ENCODE data around the gene TDO2. TPM values are rescaled to one million over a fixed set of nuclear protein-coding genes. Genes with fewer than 3 reads are reported as not detected.

TDO2 gene
- total RNA-seq, 2 donors from 2014 or later = not detected

- Histone ChIP-seq H3K27me3 (ENCODE audit: control insufficient read depth, insufficient read depth, low read length, poor library complexity, severe bottlenecking) (no peaks in the 10 kb centered on the region), H3K4me1 (ENCODE audit: control insufficient read depth, insufficient read depth, low read length) (no peaks in the 10 kb centered on the region), H3K27ac (ENCODE audit: low read depth, low read length) (no peak overlapping the region), H3K36me3 (ENCODE audit: control insufficient read depth, insufficient read depth, low read length) (no peaks in the 10 kb centered on the region), H3K4me3 (ENCODE audit: low read length) (no peak overlapping the region), H3K9me3 (ENCODE audit: control insufficient read depth, low read length) (no peaks in the 10 kb centered on the region), H3K9ac (ENCODE audit: extremely low read depth, low read length, poor library complexity, severe bottlenecking) (no peak overlapping the region)
- H3K27ac Mint-ChIP-seq = no peak overlapping the region
- no peaks in the 10 kb centered on the region for H3K9me3 Mint-ChIP-seq
- H3K4me3 Mint-ChIP-seq = no peak overlapping the region
- TF ChIP-seq, protein P1, sequence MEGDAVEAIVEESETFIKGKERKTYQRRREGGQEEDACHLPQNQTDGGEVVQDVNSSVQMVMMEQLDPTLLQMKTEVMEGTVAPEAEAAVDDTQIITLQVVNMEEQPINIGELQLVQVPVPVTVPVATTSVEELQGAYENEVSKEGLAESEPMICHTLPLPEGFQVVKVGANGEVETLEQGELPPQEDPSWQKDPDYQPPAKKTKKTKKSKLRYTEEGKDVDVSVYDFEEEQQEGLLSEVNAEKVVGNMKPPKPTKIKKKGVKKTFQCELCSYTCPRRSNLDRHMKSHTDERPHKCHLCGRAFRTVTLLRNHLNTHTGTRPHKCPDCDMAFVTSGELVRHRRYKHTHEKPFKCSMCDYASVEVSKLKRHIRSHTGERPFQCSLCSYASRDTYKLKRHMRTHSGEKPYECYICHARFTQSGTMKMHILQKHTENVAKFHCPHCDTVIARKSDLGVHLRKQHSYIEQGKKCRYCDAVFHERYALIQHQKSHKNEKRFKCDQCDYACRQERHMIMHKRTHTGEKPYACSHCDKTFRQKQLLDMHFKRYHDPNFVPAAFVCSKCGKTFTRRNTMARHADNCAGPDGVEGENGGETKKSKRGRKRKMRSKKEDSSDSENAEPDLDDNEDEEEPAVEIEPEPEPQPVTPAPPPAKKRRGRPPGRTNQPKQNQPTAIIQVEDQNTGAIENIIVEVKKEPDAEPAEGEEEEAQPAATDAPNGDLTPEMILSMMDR (conservative IDR thresholded peaks at IDR 0.05) = no peak
- DNase-seq = no peak
- H3K4me1 Mint-ChIP-seq = peaks cover 6% of the 10 kb centered on the region
- H3K36me3 Mint-ChIP-seq (ENCODE audit: low read depth) = no peaks in the 10 kb centered on the region
- WGBS, 2 experiments (ENCODE audit: insufficient coverage in 1 of 2, insufficient read length in 1 of 2) = 85 to 94% methylated on average over 2 to 6 of the region's 6 CpGs
- H3K27me3 Mint-ChIP-seq (ENCODE audit: insufficient read depth) = no peaks in the 10 kb centered on the region
These were observed 47.0 kb downstream of the TDO2 start for GRCh38 chr4:155950461-155950860.

- peaks cover 12% of the 10 kb centered on the region for H3K4me1 Mint-ChIP-seq
- H3K27ac Mint-ChIP-seq = no peak overlapping the region
These were observed 49.0 kb downstream of the TDO2 start for GRCh38 chr4:155952501-155952901.

GRCh38 chr4:155953151-155954117 lies 49.9 kb downstream of the TDO2 start, which contains the start of gene CTSO:
CTSO (minus strand) TSS chr4:155953866; CDS start chr4:155953847, 19 bp downstream.
- no peaks in the 10 kb centered on the region for H3K27me3 Mint-ChIP-seq (ENCODE audit: insufficient read depth)
- peak within 1 kb of the TSS; percentile 31 for H3K9ac ChIP-seq (ENCODE audit: extremely low read depth, low read length, poor library complexity, severe bottlenecking)
- H3K4me1 ChIP-seq (ENCODE audit: control insufficient read depth, insufficient read depth, low read length) = no peaks in the 10 kb centered on the region
- H3K27me3 ChIP-seq (ENCODE audit: control insufficient read depth, insufficient read depth, low read length, poor library complexity, severe bottlenecking) = no peaks in the 10 kb centered on the region
- peaks cover 3% of the 10 kb centered on the region for H3K36me3 Mint-ChIP-seq (ENCODE audit: low read depth)
- DNase-seq = peak; percentile 81
- H3K9me3 Mint-ChIP-seq = peaks cover 3% of the 10 kb centered on the region
- WGBS, 2 experiments (ENCODE audit: insufficient coverage in 1 of 2, insufficient read length in 1 of 2) = 7 to 27% methylated on average over 29 to 58 of the region's 58 CpGs
- peak within 1 kb of the TSS; percentile 81 for H3K4me3 ChIP-seq (ENCODE audit: low read length)
- H3K4me3 Mint-ChIP-seq = peak within 1 kb of the TSS; percentile 79
- TF ChIP-seq, protein P1 (conservative IDR thresholded peaks at IDR 0.05) = peak; percentile 77
- H3K27ac ChIP-seq (ENCODE audit: low read depth, low read length) = peak within 1 kb of the TSS; percentile 82
- peak within 1 kb of the TSS; percentile 91 for H3K27ac Mint-ChIP-seq
- no peaks in the 10 kb centered on the region for H3K36me3 ChIP-seq (ENCODE audit: control insufficient read depth, insufficient read depth, low read length)
- no peaks in the 10 kb centered on the region for H3K9me3 ChIP-seq (ENCODE audit: control insufficient read depth, low read length)
- peaks cover 11% of the 10 kb centered on the region for H3K4me1 Mint-ChIP-seq

More at GRCh38 chr4:155952501-155952901, 49.0 kb downstream of the TDO2 start:
- H3K4me3 Mint-ChIP-seq = no peak overlapping the region
- DNase-seq = no peak
- WGBS, 2 experiments (ENCODE audit: insufficient coverage in 1 of 2, insufficient read length in 1 of 2) = 92 to 100% methylated on average over 4 to 5 of the region's 6 CpGs
- no peaks in the 10 kb centered on the region for H3K4me1 ChIP-seq (ENCODE audit: control insufficient read depth, insufficient read depth, low read length)
- peaks cover 2% of the 10 kb centered on the region for H3K9me3 Mint-ChIP-seq
- no peaks in the 10 kb centered on the region for H3K9me3 ChIP-seq (ENCODE audit: control insufficient read depth, low read length)
- no peak overlapping the region for H3K9ac ChIP-seq (ENCODE audit: extremely low read depth, low read length, poor library complexity, severe bottlenecking)
- TF ChIP-seq, protein P1 (conservative IDR thresholded peaks at IDR 0.05) = no peak
- no peaks in the 10 kb centered on the region for H3K27me3 Mint-ChIP-seq (ENCODE audit: insufficient read depth)
- no peak overlapping the region for H3K27ac ChIP-seq (ENCODE audit: low read depth, low read length)
- H3K27me3 ChIP-seq (ENCODE audit: control insufficient read depth, insufficient read depth, low read length, poor library complexity, severe bottlenecking) = no peaks in the 10 kb centered on the region
- no peaks in the 10 kb centered on the region for H3K36me3 ChIP-seq (ENCODE audit: control insufficient read depth, insufficient read depth, low read length)
- H3K36me3 Mint-ChIP-seq (ENCODE audit: low read depth) = peaks cover 3% of the 10 kb centered on the region
- H3K4me3 ChIP-seq (ENCODE audit: low read length) = no peak overlapping the region
